ENCODE data around the gene NUDT19. TPM values are rescaled to one million over a fixed set of nuclear protein-coding genes. Genes with fewer than 3 reads are reported as not detected.
A peak's percentile ranks its signal among the peaks of the same experiment; 100 is the strongest.

Gene NUDT19
- total RNA-seq, 1 donor from 2014 or later: 12.5 TPM

DNA sequence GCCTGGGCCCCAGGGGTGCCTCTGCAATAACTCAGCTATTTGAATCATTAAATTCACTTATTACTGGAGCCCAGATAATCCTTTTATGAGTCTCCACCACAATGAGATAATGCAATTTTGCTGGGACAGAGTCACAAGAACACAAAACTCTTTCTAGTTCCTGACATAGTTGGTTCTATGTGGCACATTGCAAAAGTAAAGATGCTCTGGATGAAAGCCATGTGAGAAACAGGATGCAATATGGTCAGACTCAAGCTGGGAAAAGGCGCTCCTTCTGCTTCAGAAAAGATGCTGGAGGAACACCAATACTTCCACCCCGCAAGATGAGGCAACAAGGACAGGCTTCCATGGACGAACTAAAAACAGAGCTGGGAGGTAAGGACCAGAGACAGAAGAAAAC lies 22.3 kb upstream of the NUDT19 start:
- no peaks in the 10 kb centered on the region for H3K27me3 ChIP-seq
- no peak for DNase-seq (ENCODE audit: extremely low spot score in 2 of 2)
- H3K9me3 ChIP-seq: no peaks in the 10 kb centered on the region
- no peak overlapping the region for H3K27ac ChIP-seq
- peaks cover 49% of the 10 kb centered on the region for H3K4me1 ChIP-seq
- H3K4me3 ChIP-seq: no peak overlapping the region
- intact Hi-C loops (cut with DNase I): no loop called here
- no peaks in the 10 kb centered on the region for H3K36me3 ChIP-seq
- TF ChIP-seq POLR2AphosphoS5 (IDR thresholded peaks at IDR 0.05; ENCODE audit: insufficient read depth in 1 of 2, low read depth in 1 of 2): no peak
- no peak for TF ChIP-seq POLR2A (IDR thresholded peaks at IDR 0.05)
- TF ChIP-seq, protein P1, sequence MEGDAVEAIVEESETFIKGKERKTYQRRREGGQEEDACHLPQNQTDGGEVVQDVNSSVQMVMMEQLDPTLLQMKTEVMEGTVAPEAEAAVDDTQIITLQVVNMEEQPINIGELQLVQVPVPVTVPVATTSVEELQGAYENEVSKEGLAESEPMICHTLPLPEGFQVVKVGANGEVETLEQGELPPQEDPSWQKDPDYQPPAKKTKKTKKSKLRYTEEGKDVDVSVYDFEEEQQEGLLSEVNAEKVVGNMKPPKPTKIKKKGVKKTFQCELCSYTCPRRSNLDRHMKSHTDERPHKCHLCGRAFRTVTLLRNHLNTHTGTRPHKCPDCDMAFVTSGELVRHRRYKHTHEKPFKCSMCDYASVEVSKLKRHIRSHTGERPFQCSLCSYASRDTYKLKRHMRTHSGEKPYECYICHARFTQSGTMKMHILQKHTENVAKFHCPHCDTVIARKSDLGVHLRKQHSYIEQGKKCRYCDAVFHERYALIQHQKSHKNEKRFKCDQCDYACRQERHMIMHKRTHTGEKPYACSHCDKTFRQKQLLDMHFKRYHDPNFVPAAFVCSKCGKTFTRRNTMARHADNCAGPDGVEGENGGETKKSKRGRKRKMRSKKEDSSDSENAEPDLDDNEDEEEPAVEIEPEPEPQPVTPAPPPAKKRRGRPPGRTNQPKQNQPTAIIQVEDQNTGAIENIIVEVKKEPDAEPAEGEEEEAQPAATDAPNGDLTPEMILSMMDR (IDR thresholded peaks at IDR 0.05): no peak

GRCh38 chr19:32671883-32672593 lies 19.6 kb upstream of the NUDT19 start:
- peaks cover 58% of the 10 kb centered on the region for H3K4me1 ChIP-seq

GRCh38 chr19:32672841-32673240 lies 18.8 kb upstream of the NUDT19 start:
- TF ChIP-seq POLR2A (IDR thresholded peaks at IDR 0.05): no peak
- TF ChIP-seq POLR2AphosphoS5 (IDR thresholded peaks at IDR 0.05; ENCODE audit: insufficient read depth in 1 of 2, low read depth in 1 of 2): no peak
- TF ChIP-seq, protein P1 (IDR thresholded peaks at IDR 0.05): no peak
- H3K27ac ChIP-seq: no peak overlapping the region
- H3K9me3 ChIP-seq: no peaks in the 10 kb centered on the region
- H3K4me3 ChIP-seq: no peak overlapping the region
- intact Hi-C loops (cut with DNase I): no loop called here
- DNase-seq (ENCODE audit: extremely low spot score in 2 of 2): no peak
- no peaks in the 10 kb centered on the region for H3K27me3 ChIP-seq
- H3K4me1 ChIP-seq: peaks cover 58% of the 10 kb centered on the region
- H3K36me3 ChIP-seq: no peaks in the 10 kb centered on the region

More at GRCh38 chr19:32671883-32672593, 19.6 kb upstream of the NUDT19 start:
- H3K27me3 ChIP-seq: no peaks in the 10 kb centered on the region
- TF ChIP-seq POLR2A (IDR thresholded peaks at IDR 0.05) (no peak), POLR2AphosphoS5 (IDR thresholded peaks at IDR 0.05; ENCODE audit: insufficient read depth in 1 of 2, low read depth in 1 of 2) (no peak)
- TF ChIP-seq, protein P1 (IDR thresholded peaks at IDR 0.05): no peak
- no peak overlapping the region for H3K4me3 ChIP-seq
- no peak overlapping the region for H3K27ac ChIP-seq
- no peak for DNase-seq (ENCODE audit: extremely low spot score in 2 of 2)
- intact Hi-C loops (cut with DNase I): no loop called here
- H3K9me3 ChIP-seq: no peaks in the 10 kb centered on the region
- H3K36me3 ChIP-seq: no peaks in the 10 kb centered on the region

GRCh38 chr19:32673573-32673972 lies 18.0 kb upstream of the NUDT19 start:
- Histone ChIP-seq H3K27me3 (no peaks in the 10 kb centered on the region), H3K4me3 (no peak overlapping the region), H3K9me3 (no peaks in the 10 kb centered on the region), H3K36me3 (no peaks in the 10 kb centered on the region), H3K4me1 (peaks cover 58% of the 10 kb centered on the region), H3K27ac (no peak overlapping the region)
- DNase-seq (ENCODE audit: extremely low spot score in 2 of 2): no peak
- intact Hi-C loops (cut with DNase I): no loop called here
- no peak for TF ChIP-seq POLR2A (IDR thresholded peaks at IDR 0.05)

DNA sequence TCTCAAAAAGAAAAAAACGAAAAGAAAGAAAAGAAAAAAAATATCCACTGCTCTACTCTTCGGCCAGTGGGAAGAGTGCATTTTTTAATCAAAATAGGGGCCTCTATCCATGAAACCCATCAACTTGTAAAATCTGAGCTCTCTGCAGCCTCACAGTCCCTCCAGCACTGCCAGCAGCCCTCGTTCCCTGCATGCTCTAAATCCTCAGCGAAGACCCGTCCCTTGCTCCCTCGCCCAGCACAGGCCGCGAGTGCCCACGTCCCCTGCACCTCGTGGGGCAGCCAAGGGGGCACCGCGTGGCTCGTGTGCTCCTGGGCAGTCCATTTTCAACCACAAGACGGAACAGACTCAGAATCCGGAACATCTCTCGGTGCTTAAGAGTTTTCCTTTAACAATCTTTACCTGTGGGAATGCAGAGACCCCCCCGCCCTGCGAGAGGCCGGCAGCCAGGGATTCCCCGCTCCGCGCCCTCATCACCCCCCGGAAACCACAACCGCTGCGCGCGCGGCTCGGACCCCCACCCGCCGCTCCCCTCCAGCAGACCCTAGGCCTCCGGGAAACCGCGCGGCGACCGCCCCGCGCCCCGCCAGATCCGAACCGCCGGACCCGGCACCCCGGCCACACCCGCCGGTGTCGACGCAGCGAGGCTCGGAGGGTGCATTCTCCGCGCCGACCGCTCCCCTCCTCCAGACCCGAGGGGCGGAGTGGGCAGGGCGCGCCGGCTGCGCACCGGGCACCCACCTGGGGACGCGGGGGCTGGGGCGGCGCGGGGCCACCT lies 17.3 kb upstream of the NUDT19 start:
- intact Hi-C loops (cut with DNase I): no loop called here
- Histone ChIP-seq H3K36me3 (no peaks in the 10 kb centered on the region), H3K4me1 (peaks cover 54% of the 10 kb centered on the region), H3K9me3 (no peaks in the 10 kb centered on the region), H3K27me3 (no peaks in the 10 kb centered on the region), H3K27ac (peak overlapping the region; percentile 84), H3K4me3 (peak overlapping the region; percentile 85 to 98)
- TF ChIP-seq POLR2A (IDR thresholded peaks at IDR 0.05): no peak
- TF ChIP-seq, protein P1 (IDR thresholded peaks at IDR 0.05): no peak
- TF ChIP-seq POLR2AphosphoS5 (IDR thresholded peaks at IDR 0.05; ENCODE audit: insufficient read depth in 1 of 2, low read depth in 1 of 2): no peak
- no peak for DNase-seq (ENCODE audit: extremely low spot score in 2 of 2)

Data from vagina (tissue), 2 donors.